ENCODE data around the gene MARCHF9.

Gene MARCHF9

GRCh38 chr12:57737467-57738460, 17.1 kb upstream of the MARCHF9 start:
- no peak for DNase-seq (ENCODE audit: low spot score)

GRCh38 chr12:57738661-57739237, 16.2 kb upstream of the MARCHF9 start, which contains the start of gene AGAP2:
Gene AGAP2 (minus strand): TSS chr12:57738742. CDS start chr12:57738246, 496 bp downstream.
- no peak for DNase-seq (ENCODE audit: low spot score)

GRCh38 chr12:57739387-57739786, 15.5 kb upstream of the MARCHF9 start:
- DNase-seq (ENCODE audit: low spot score) = no peak

- no peak for DNase-seq (ENCODE audit: low spot score)
These were observed 14.9 kb upstream of the MARCHF9 start for GRCh38 chr12:57739914-57740538.

GRCh38 chr12:57740656-57741412, 14.1 kb upstream of the MARCHF9 start:
- peak; percentile 36 for DNase-seq (ENCODE audit: low spot score)

GRCh38 chr12:57741413-57741789, 13.5 kb upstream of the MARCHF9 start:
- no peak for DNase-seq (ENCODE audit: low spot score)

GRCh38 chr12:57741844-57742738, 12.8 kb upstream of the MARCHF9 start:
- no peak for DNase-seq (ENCODE audit: low spot score)

- DNase-seq (ENCODE audit: low spot score) = no peak
These were observed 11.1 kb upstream of the MARCHF9 start for GRCh38 chr12:57743769-57744168.

GRCh38 chr12:57744194-57744776, 10.6 kb upstream of the MARCHF9 start:
- DNase-seq (ENCODE audit: low spot score) = no peak

- DNase-seq (ENCODE audit: low spot score) = peak; percentile 98
These were observed 10.0 kb upstream of the MARCHF9 start, which contains the start of gene TSPAN31 for GRCh38 chr12:57744777-57745484. Gene TSPAN31 (plus strand): TSS chr12:57745039. CDS start chr12:57745155, 116 bp downstream.

- no peak for DNase-seq (ENCODE audit: low spot score)
These were observed 9.4 kb upstream of the MARCHF9 start for GRCh38 chr12:57745485-57745881.

GRCh38 chr12:57746025-57746424, 8.9 kb upstream of the MARCHF9 start:
- DNase-seq (ENCODE audit: low spot score) = no peak

GRCh38 chr12:57749061-57749460, 5.8 kb upstream of the MARCHF9 start:
- no peak for DNase-seq (ENCODE audit: low spot score)

- DNase-seq (ENCODE audit: low spot score) = no peak
These were observed 4.1 kb upstream of the MARCHF9 start for GRCh38 chr12:57750561-57751431.

GRCh38 chr12:57751432-57751787, 3.5 kb upstream of the MARCHF9 start:
- DNase-seq (ENCODE audit: low spot score) = no peak

- peak; percentile 99 for DNase-seq (ENCODE audit: low spot score)
These were observed 2.9 kb upstream of the MARCHF9 start, which contains the start of gene CDK4 for GRCh38 chr12:57751788-57752667. Gene CDK4 (minus strand): TSS chr12:57752310. CDS start chr12:57751717, 593 bp downstream.

GRCh38 chr12:57752668-57753000, 2.3 kb upstream of the MARCHF9 start:
- DNase-seq (ENCODE audit: low spot score) = no peak

Measured in kidney capillary endothelial cell (primary cell).